HG02973 (cell line): ENCODE results near the gene PCBP4.

Experiments
- ATAC-seq: cut with Tn5 transposase; IDR thresholded peaks from one replicate; pipeline ENCODE4 v1.9.1; 2021; ENCODE audit warnings: moderate library complexity; ENCODE audit not compliant: unreplicated experiment

The PCBP4 gene

GRCh38 chr3:51921081-51921578 lies 46.1 kb downstream of the PCBP4 start:
- ATAC-seq = no peak

- ATAC-seq = no peak
Observed at GRCh38 chr3:51916418-51916817, 50.8 kb downstream of the PCBP4 start.

GRCh38 chr3:51908026-51908425 lies 59.2 kb downstream of the PCBP4 start:
- ATAC-seq = no peak
